Suprapubic skin (tissue), 4 donors: ENCODE data around the gene NDUFS8. TPM values are rescaled to one million over a fixed set of nuclear protein-coding genes. Genes with fewer than 3 reads are reported as not detected.
A peak's percentile ranks its signal among the peaks of the same experiment; 100 is the strongest.

Experiments used
- DNase-seq, 2 donors: peaks; one replicate each; pipeline ENCODE4 v3.0.0-alpha.2; 2019; ENCODE audit warnings: low spot score in 2 of 2
- H3K27ac ChIP-seq: fragments of 200-600 bp; sonication (generic); one replicate; pipeline ENCODE4 v1.5.1; 2019
- H3K27me3 ChIP-seq: fragments of 200-600 bp; sonication (generic); one replicate; pipeline ENCODE4 v1.5.1; 2019
- H3K36me3 ChIP-seq: fragments of 200-600 bp; sonication (generic); one replicate; pipeline ENCODE4 v1.5.1; 2019
- H3K4me1 ChIP-seq: fragments of 200-600 bp; sonication (generic); one replicate; pipeline ENCODE4 v1.5.1; 2019
- H3K4me3 ChIP-seq: fragments of 200-600 bp; sonication (generic); one replicate; pipeline ENCODE4 v1.5.1; 2019; ENCODE audit warnings: mild to moderate bottlenecking
- H3K9me3 ChIP-seq: fragments of 200-600 bp; sonication (generic); one replicate; pipeline ENCODE4 v1.5.1; 2019
- EP300 ChIP-seq: sonication (generic); formaldehyde crosslinking; IDR thresholded peaks from one replicate; pipeline ENCODE4 v1.6.1; 2017; ENCODE audit warnings: antibody characterized with exemption
- POLR2A ChIP-seq, 2 donors: fragments of 450-650 bp; IDR thresholded peaks; one replicate each; pipeline ENCODE4 v1.6.1; 2017; ENCODE audit warnings: antibody characterized with exemption in 2 of 2, mild to moderate bottlenecking in 2 of 2, moderate library complexity in 2 of 2
- POLR2AphosphoS5 ChIP-seq, 3 donors: sonication (generic); formaldehyde crosslinking; IDR thresholded peaks; one replicate each; pipeline ENCODE4 v1.6.1; 2017; ENCODE audit warnings: antibody characterized with exemption in 3 of 3
- WGBS: methylation state at CpG from one replicate; pipeline ENCODE4 v1.1.5; 2018; 5-methylcytosine and 5-hydroxymethylcytosine counted together
- total RNA-seq, 4 donors: library from RNA; depleted of rRNA; stranded (reverse); fragments of >200 nt; gene quantifications; one replicate each; pipeline ENCODE4 v1.1.0, GENCODE V29; 2016
- TF ChIP-seq, protein P1 (sequence below), 2 donors: fragments of 200-600 bp in 1 of 2; fragments of 450-650 bp in 1 of 2; sonication (generic) in 1 of 2; IDR thresholded peaks; one replicate each; pipeline ENCODE4 v1.5.1; 2016 to 2019; ENCODE audit warnings: antibody characterized with exemption in 2 of 2, mild to moderate bottlenecking in 1 of 2, moderate library complexity in 1 of 2

The NDUFS8 gene
- total RNA-seq, 4 donors from 2014 or later: 90.8 to 155 (median 148) TPM

DNA sequence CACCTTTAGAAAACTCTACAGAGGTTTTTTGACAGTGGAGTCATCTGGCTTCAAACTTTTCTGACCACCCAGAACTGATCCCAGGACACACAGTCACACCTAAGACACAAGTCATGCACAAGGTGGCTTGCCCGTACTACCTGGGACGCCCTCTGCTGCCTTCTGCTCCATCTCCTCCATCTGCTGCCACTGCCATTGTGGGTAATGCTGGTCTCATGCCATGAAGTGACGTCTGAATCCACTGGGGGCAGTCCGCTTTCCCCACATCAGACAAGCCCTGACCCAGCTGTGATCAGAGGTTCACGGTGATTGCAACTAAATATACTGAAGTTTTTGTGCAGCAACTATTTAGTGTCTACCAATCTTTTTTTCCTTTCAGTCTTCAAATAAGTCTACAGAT is 5.4 kb upstream of the NDUFS8 start:
- TF ChIP-seq POLR2AphosphoS5 (IDR thresholded peaks at IDR 0.05): no peak
- TF ChIP-seq POLR2A (IDR thresholded peaks at IDR 0.05): no peak
- no peak for TF ChIP-seq EP300
- TF ChIP-seq, protein P1, sequence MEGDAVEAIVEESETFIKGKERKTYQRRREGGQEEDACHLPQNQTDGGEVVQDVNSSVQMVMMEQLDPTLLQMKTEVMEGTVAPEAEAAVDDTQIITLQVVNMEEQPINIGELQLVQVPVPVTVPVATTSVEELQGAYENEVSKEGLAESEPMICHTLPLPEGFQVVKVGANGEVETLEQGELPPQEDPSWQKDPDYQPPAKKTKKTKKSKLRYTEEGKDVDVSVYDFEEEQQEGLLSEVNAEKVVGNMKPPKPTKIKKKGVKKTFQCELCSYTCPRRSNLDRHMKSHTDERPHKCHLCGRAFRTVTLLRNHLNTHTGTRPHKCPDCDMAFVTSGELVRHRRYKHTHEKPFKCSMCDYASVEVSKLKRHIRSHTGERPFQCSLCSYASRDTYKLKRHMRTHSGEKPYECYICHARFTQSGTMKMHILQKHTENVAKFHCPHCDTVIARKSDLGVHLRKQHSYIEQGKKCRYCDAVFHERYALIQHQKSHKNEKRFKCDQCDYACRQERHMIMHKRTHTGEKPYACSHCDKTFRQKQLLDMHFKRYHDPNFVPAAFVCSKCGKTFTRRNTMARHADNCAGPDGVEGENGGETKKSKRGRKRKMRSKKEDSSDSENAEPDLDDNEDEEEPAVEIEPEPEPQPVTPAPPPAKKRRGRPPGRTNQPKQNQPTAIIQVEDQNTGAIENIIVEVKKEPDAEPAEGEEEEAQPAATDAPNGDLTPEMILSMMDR (IDR thresholded peaks at IDR 0.05): no peak
- Histone ChIP-seq H3K4me3 (no peak overlapping the region), H3K9me3 (no peaks in the 10 kb centered on the region), H3K27me3 (no peaks in the 10 kb centered on the region), H3K36me3 (peaks cover 17% of the 10 kb centered on the region), H3K27ac (no peak overlapping the region), H3K4me1 (peaks cover 15% of the 10 kb centered on the region)
- no peak for DNase-seq
- WGBS: 84% methylated on average over 5 of the region's 5 CpGs

DNA sequence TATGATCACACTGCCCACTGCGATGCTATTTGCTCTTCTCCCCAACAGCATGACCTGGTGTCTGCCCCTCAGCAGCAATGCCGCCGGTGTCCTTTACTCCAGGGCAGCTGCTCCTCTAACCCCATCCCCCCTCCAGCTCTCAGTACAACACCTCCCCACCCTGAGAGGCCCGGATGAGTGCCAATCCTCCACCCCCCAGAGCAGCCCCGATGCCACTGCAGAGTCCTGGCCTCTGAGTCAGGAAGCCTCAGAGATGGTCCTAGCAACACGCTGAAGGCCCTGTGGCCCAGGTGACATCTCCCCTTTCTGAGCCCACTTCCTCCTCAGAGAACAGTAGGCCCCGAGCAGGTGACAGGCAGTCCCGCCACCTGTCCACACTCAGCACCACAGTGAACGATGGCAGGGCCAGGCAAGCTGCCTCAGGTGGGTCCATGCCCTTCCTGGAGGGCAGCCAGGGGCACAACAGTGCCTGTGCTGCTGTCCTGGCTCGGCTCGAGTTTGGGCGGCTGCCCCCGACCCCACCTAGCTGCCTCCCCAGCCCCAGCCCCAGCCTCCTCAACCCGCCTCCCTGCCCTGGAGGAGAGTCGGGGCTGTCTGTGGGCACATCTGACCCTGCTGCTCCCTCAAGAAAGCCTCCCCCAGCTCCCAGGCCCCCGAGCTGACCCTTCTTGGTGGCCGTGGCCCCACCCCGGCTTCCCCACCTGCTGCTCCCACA is 3.9 kb upstream of the NDUFS8 start:
- peaks cover 17% of the 10 kb centered on the region for H3K36me3 ChIP-seq
- 92% methylated on average over 7 of the region's 18 CpGs for WGBS

DNA sequence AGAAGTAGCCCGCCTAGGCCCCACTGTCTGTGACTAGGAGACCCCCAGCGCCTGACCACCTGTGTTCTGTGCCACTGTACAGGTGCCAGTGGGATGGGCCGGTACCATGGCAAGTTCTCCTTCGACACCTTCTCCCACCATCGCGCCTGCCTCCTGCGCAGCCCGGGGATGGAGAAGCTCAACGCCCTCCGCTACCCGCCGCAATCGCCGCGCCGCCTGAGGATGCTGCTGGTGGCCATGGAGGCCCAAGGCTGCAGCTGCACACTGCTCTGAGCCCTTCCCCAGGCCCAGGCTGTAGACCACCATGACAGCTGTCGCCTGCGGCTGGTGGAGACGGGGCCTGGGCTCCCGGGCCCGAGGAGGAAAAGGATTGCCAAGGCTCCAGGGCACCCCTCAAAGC is 2.8 kb upstream of the NDUFS8 start:
- no peak overlapping the region for H3K4me3 ChIP-seq
- TF ChIP-seq, protein P1 (IDR thresholded peaks at IDR 0.05): no peak
- TF ChIP-seq POLR2A (IDR thresholded peaks at IDR 0.05): no peak
- no peaks in the 10 kb centered on the region for H3K27me3 ChIP-seq
- H3K9me3 ChIP-seq: no peaks in the 10 kb centered on the region
- WGBS: 95% methylated on average over 14 of the region's 21 CpGs
- peaks cover 32% of the 10 kb centered on the region for H3K4me1 ChIP-seq
- DNase-seq: no peak
- H3K36me3 ChIP-seq: peaks cover 17% of the 10 kb centered on the region
- H3K27ac ChIP-seq: no peak overlapping the region

More for the DNA sequence above, 3.9 kb upstream of the NDUFS8 start:
- no peak for TF ChIP-seq EP300
- no peak for TF ChIP-seq POLR2A (IDR thresholded peaks at IDR 0.05)
- TF ChIP-seq, protein P1 (IDR thresholded peaks at IDR 0.05): no peak
- TF ChIP-seq POLR2AphosphoS5 (IDR thresholded peaks at IDR 0.05): no peak
- DNase-seq: no peak
- Histone ChIP-seq H3K27me3 (no peaks in the 10 kb centered on the region), H3K4me1 (peaks cover 21% of the 10 kb centered on the region), H3K9me3 (no peaks in the 10 kb centered on the region), H3K4me3 (no peak overlapping the region), H3K27ac (no peak overlapping the region)

DNA sequence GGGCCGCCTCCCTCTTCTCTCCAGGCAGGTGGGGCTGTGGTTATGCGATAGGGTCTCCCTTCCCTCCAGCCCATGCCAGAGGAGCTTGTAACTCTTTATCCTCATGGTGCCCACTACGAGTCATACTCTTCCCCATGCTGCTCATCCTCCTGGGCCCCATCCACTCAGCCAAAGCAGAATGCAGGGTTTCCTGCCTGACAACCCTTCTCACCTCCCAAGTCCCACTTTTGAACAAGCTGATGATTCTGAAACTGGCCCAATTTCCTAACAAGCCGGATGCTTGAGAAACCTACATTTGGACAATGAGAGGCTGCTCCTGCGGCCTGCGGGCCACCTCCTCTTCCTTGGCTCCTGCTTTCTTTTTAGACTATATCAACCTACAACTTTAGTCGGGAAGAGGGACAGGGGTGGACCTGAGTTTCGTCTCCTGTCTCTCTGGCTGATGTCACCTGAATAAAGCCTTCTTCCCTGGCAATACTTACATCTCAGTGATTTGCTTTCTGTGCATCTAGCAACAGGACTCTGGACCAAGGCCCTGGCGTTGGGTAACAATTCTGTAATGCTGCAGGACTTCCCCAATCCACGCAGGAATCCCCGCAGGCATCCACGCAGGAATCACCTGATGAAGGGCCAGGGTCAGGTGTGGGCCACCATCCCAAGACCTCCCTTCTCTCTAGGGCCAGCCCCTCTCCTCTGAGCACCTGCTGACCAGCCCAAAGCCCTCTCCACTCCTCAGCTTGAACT is 1.5 kb upstream of the NDUFS8 start:
- no peak for TF ChIP-seq POLR2A (IDR thresholded peaks at IDR 0.05)
- TF ChIP-seq POLR2AphosphoS5 (IDR thresholded peaks at IDR 0.05): no peak
- no peak for TF ChIP-seq EP300
- TF ChIP-seq, protein P1 (IDR thresholded peaks at IDR 0.05): no peak
- peak overlapping the region; percentile 1 for H3K27ac ChIP-seq
- H3K4me1 ChIP-seq: peaks cover 41% of the 10 kb centered on the region
- no peaks in the 10 kb centered on the region for H3K27me3 ChIP-seq
- H3K9me3 ChIP-seq: no peaks in the 10 kb centered on the region
- DNase-seq: no peak
- WGBS: 84% methylated on average over 12 of the region's 12 CpGs
- peaks cover 21% of the 10 kb centered on the region for H3K36me3 ChIP-seq
- no peak overlapping the region for H3K4me3 ChIP-seq

DNA sequence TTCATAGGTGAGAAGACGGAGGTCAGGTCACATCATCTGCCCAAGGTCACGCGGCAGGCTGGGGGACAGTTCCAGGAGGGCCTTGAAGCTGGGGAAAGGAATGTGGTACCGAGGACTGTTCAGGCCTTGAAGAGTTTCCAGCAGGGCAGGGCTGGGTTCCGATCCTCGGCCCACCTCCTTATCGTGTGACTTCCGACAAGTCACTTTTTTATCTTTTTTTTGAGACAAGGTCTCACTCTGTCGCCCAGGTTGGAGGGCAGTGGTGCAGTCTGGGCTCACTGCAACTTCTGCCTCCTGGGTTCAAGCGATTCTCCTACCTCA is 623 bp downstream of the NDUFS8 start:
- Histone ChIP-seq H3K4me1 (peaks cover 44% of the 10 kb centered on the region), H3K36me3 (peaks cover 17% of the 10 kb centered on the region), H3K27me3 (no peaks in the 10 kb centered on the region), H3K27ac (peak overlapping the region; percentile 85), H3K9me3 (no peaks in the 10 kb centered on the region), H3K4me3 (peak overlapping the region; percentile 79)
- 13% methylated on average over 10 of the region's 10 CpGs for WGBS
- DNase-seq: no peak
- TF ChIP-seq, protein P1 (IDR thresholded peaks at IDR 0.05): no peak
